HL-60 (cell line): ENCODE measurements around the gene NBDY.
"Not testable (repeated sequence)": the region's sequence is repeated elsewhere in the genome, so short reads cannot be mapped to it uniquely, and the experiment has no call there.

Source experiments
- CTCF ChIP-seq: IDR thresholded peaks from one replicate; pipeline ENCODE4 v1.5.1; 2011; ENCODE audit warnings: low read length, control low read depth, inconsistent platforms; ENCODE audit not compliant: insufficient read depth
- REST ChIP-seq: IDR thresholded peaks from 2 replicates; pipeline ENCODE4 v1.6.1; 2012; ENCODE audit warnings: low read depth; ENCODE audit not compliant: insufficient replicate concordance
- SPI1 ChIP-seq: IDR thresholded peaks from 2 replicates; pipeline ENCODE4 v1.6.1; 2012; ENCODE audit warnings: low read depth, mild to moderate bottlenecking, borderline replicate concordance

GRCh38 chrX:56778099-56778923, 49.3 kb downstream of the NBDY start:
- TF ChIP-seq CTCF, SPI1, REST: not testable (repeated sequence)
